B cell (primary cell): Measurements from ENCODE around the gene PIK3R2. TPM values are rescaled to one million over a fixed set of nuclear protein-coding genes. Genes with fewer than 3 reads are reported as not detected.

ENCODE experiments used
- ATAC-seq: fragments of 200-7000 bp; cut with Tn5 transposase; one replicate; pipeline ENCODE4 v1.10.0; 2021; ENCODE audit warnings: low read depth, mild to moderate bottlenecking, moderate number of reproducible peaks, moderate library complexity
- CTCF ChIA-PET: fragments of 350-600 bp; sonication (Branson Sonifier 250); formaldehyde crosslinking; loops from one replicate; lab custom pipeline; 2021; ENCODE audit warnings: antibody characterized with exemption, inconsistent platforms; lab: Charles Lee
- POLR2A ChIA-PET: fragments of 350-600 bp; sonication (Branson Sonifier 250); formaldehyde crosslinking; loops from one replicate; lab custom pipeline; 2021; ENCODE audit warnings: antibody characterized with exemption; lab: Charles Lee
- DNase-seq: peaks from one replicate; pipeline ENCODE4 v3.0.0; 2013
- H2AFZ ChIP-seq: 2 replicates; pipeline ENCODE4 v1.6.1; 2012; ENCODE audit warnings: mild to moderate bottlenecking, low read depth, low read length; ENCODE audit not compliant: insufficient read depth, poor library complexity, severe bottlenecking
- H3K27ac ChIP-seq, 2 donors: 1 replicate in 1 of 2; 2 replicates in 1 of 2; pipeline ENCODE4 v1.5.1; 2012 to 2013; ENCODE audit warnings: low read length in 2 of 2, mild to moderate bottlenecking in 2 of 2, moderate library complexity in 1 of 2
- H3K27me3 ChIP-seq, 4 experiments: fragments of 200-600 bp in 1 of 4; sonication (generic) in 1 of 4; replicated peaks in 1 of 4; 1 replicate in 2 of 4; 2 replicates in 2 of 4; pipeline versions ENCODE4 v1.6.1 to v1.7.0; 2013 to 2016; ENCODE audit warnings: low read length in 3 of 4, mild to moderate bottlenecking in 2 of 4, mixed read lengths in 1 of 4, moderate library complexity in 1 of 4; ENCODE audit not compliant: insufficient read depth in 4 of 4, control insufficient read depth in 3 of 4; ENCODE audit errors: control extremely low read depth in 1 of 4
- H3K36me3 ChIP-seq, 2 experiments: replicated peaks in 1 of 2; 1 replicate in 1 of 2; 2 replicates in 1 of 2; pipeline versions ENCODE4 v1.6.1 to v1.7.1; 2013; ENCODE audit warnings: low read length in 1 of 2; ENCODE audit not compliant: insufficient read depth in 2 of 2, control insufficient read depth in 1 of 2; ENCODE audit errors: control extremely low read depth in 1 of 2, extremely low read depth in 1 of 2
- H3K4me1 ChIP-seq, 2 donors: fragments of 200-600 bp in 1 of 2; sonication (generic) in 1 of 2; 1 replicate in 1 of 2; 2 replicates in 1 of 2; pipeline versions ENCODE4 v1.5.1 to v1.6.1; 2013 to 2017; ENCODE audit warnings: low read length in 2 of 2; ENCODE audit not compliant: control insufficient read depth in 2 of 2, insufficient read depth in 2 of 2
- H3K4me2 ChIP-seq: replicated peaks from 2 replicates; pipeline ENCODE3; 2012; ENCODE audit warnings: mild to moderate bottlenecking, low read depth, low read length; ENCODE audit not compliant: poor library complexity, severe bottlenecking
- H3K4me3 ChIP-seq, 5 experiments: fragments of 200-600 bp in 1 of 5; sonication (generic) in 1 of 5; 1 replicate in 3 of 5; 2 replicates in 2 of 5; pipeline versions ENCODE4 v1.5.1 to v1.7.0; 2011 to 2016; ENCODE audit warnings: low read length in 4 of 5, mild to moderate bottlenecking in 4 of 5, low read depth in 2 of 5, control low read depth in 1 of 5, moderate library complexity in 1 of 5; ENCODE audit not compliant: insufficient read depth in 1 of 5; ENCODE audit errors: control extremely low read depth in 1 of 5, extremely low read depth in 1 of 5
- H3K79me2 ChIP-seq: fragments of 200-600 bp; sonication (generic); one replicate; pipeline ENCODE4 v1.6.0; 2016; ENCODE audit warnings: low read length; ENCODE audit not compliant: control insufficient read depth, insufficient read depth
- H3K9ac ChIP-seq: fragments of 200-600 bp; sonication (generic); 2 replicates; pipeline ENCODE4 v1.6.1; 2017; ENCODE audit warnings: mild to moderate bottlenecking, low read length, moderate library complexity
- H3K9me3 ChIP-seq, 3 donors: one replicate each; pipeline versions ENCODE4 v1.6.1 to v1.7.1; 2013; ENCODE audit warnings: low read length in 2 of 3; ENCODE audit not compliant: control insufficient read depth in 2 of 3, insufficient read depth in 1 of 3; ENCODE audit errors: control extremely low read depth in 1 of 3
- H4K20me1 ChIP-seq: 2 replicates; pipeline ENCODE4 v1.6.0; 2012; ENCODE audit warnings: mild to moderate bottlenecking, low read length; ENCODE audit not compliant: insufficient read depth, control insufficient read depth, poor library complexity, severe bottlenecking
- H3K27ac Mint-ChIP-seq: one replicate; pipeline ENCODE4 v1.8.0; 2021; ENCODE audit warnings: mixed read lengths
- H3K27me3 Mint-ChIP-seq: one replicate; pipeline ENCODE4 v1.8.0; 2021; ENCODE audit warnings: mixed read lengths
- H3K4me1 Mint-ChIP-seq: one replicate; pipeline ENCODE4 v1.8.0; 2021; ENCODE audit warnings: mixed read lengths
- H3K4me3 Mint-ChIP-seq: one replicate; pipeline ENCODE4 v1.8.0; 2021; ENCODE audit warnings: mixed read lengths
- H3K9me3 Mint-ChIP-seq: one replicate; pipeline ENCODE4 v1.8.0; 2022; ENCODE audit warnings: mixed read lengths; ENCODE audit not compliant: insufficient read depth
- EZH2 ChIP-seq: IDR thresholded peaks from 2 replicates; pipeline ENCODE4 v1.6.1; 2012; ENCODE audit warnings: borderline replicate concordance, low read depth, mild to moderate bottlenecking, moderate library complexity, low read length; ENCODE audit not compliant: insufficient read depth, poor library complexity, severe bottlenecking
- WGBS: methylation state at CpG from one replicate; pipeline ENCODE4 v1.1.5; 2013; ENCODE audit warnings: missing lambda C conversion rate; ENCODE audit not compliant: insufficient coverage; 5-methylcytosine and 5-hydroxymethylcytosine counted together
- intact Hi-C: fragments of 100-400 bp; cut with micrococcal nuclease; formaldehyde crosslinking; loops from one replicate; pipeline ENCODE4 v1.10.0; 2022
- polyA plus RNA-seq: library from polyadenylated mRNA; depleted of rRNA; stranded (reverse); fragments of >200 nt; gene quantifications from 2 replicates; pipeline ENCODE4 v1.2.3, GENCODE V29; 2012
- total RNA-seq, 2 donors: library from RNA; stranded (reverse); fragments of 120-200 nt in 1 of 2; gene quantifications; 1 replicate in 1 of 2; 2 replicates in 1 of 2; pipeline versions ENCODE4 v1.2.3 to v1.2.4, GENCODE V29; 2013 to 2022
- TF ChIP-seq, protein P1 (sequence below): fragments of 200-600 bp; IDR thresholded peaks from one replicate; pipeline ENCODE4 v1.8.0; 2022; ENCODE audit warnings: antibody characterized with exemption, mild to moderate bottlenecking

The PIK3R2 gene
- total and polyA plus RNA-seq, 2 donors (not counting 1 experiment from before 2014, with no cell fraction given): 8.5 to 15.8 TPM

DNA sequence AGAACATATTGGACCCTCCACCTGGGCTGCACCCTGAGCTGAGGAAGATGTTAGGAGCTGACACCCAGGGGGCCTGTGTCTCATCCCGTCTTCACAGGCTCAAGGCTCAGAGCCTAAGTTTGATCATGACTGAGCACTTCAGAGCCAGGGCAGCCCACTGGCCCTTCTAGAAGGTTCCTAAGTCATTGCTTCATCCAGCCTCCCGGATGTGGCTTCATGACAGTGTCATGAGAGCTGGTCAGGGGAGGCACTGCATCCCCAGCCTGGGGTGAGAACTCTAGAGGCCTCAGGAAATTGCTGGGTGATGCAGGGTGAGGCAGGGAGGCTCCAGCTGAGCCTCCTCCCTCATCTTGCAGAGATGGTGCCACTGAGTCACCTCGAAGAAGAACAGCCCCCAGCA is 24.9 kb upstream of the PIK3R2 start:
- H3K4me1 Mint-ChIP-seq: no peaks in the 10 kb centered on the region

GRCh38 chr19:18128805-18129204 is 24.2 kb upstream of the PIK3R2 start:
- Mint-ChIP-seq H3K27ac (no peak overlapping the region), H3K4me3 (no peak overlapping the region), H3K4me1 (no peaks in the 10 kb centered on the region), H3K9me3 (no peaks in the 10 kb centered on the region), H3K27me3 (no peaks in the 10 kb centered on the region)
- H3K36me3 ChIP-seq: peaks cover 0 to 79% of the 10 kb centered on the region in 2 experiments
- no peak overlapping the region for H3K9ac ChIP-seq
- ChIA-PET CTCF (no interaction called here), POLR2A (interaction anchor here (0.6 kb wide), 1 partner anchor 26 kb away, joined by 4 read pairs; no protein-coding TSS in a partner anchor)
- no peak overlapping the region for H2AFZ ChIP-seq
- ATAC-seq: no peak
- H3K27ac ChIP-seq: no peak overlapping the region
- H3K4me3 ChIP-seq: no peak overlapping the region
- H3K79me2 ChIP-seq: peaks cover 30% of the 10 kb centered on the region
- TF ChIP-seq, protein P1, sequence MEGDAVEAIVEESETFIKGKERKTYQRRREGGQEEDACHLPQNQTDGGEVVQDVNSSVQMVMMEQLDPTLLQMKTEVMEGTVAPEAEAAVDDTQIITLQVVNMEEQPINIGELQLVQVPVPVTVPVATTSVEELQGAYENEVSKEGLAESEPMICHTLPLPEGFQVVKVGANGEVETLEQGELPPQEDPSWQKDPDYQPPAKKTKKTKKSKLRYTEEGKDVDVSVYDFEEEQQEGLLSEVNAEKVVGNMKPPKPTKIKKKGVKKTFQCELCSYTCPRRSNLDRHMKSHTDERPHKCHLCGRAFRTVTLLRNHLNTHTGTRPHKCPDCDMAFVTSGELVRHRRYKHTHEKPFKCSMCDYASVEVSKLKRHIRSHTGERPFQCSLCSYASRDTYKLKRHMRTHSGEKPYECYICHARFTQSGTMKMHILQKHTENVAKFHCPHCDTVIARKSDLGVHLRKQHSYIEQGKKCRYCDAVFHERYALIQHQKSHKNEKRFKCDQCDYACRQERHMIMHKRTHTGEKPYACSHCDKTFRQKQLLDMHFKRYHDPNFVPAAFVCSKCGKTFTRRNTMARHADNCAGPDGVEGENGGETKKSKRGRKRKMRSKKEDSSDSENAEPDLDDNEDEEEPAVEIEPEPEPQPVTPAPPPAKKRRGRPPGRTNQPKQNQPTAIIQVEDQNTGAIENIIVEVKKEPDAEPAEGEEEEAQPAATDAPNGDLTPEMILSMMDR: no peak
- TF ChIP-seq EZH2: no peak
- no peak overlapping the region for H3K4me2 ChIP-seq
- DNase-seq: no peak
- intact Hi-C loops: no loop called here
- H3K9me3 ChIP-seq: no peaks in the 10 kb centered on the region
- no peaks in the 10 kb centered on the region for H3K27me3 ChIP-seq
- peaks cover 26% of the 10 kb centered on the region for H4K20me1 ChIP-seq
- WGBS: 97% methylated on average over 10 of the region's 12 CpGs
- H3K4me1 ChIP-seq: no peaks in the 10 kb centered on the region

More for the DNA sequence above, 24.9 kb upstream of the PIK3R2 start:
- Histone ChIP-seq H3K9me3 (no peaks in the 10 kb centered on the region), H4K20me1 (peaks cover 34% of the 10 kb centered on the region), H3K79me2 (peaks cover 37% of the 10 kb centered on the region), H3K36me3 (peaks cover 0 to 82% of the 10 kb centered on the region in 2 experiments), H3K27me3 (no peaks in the 10 kb centered on the region), H2AFZ (no peak overlapping the region), H3K4me3 (no peak overlapping the region), H3K9ac (no peak overlapping the region), H3K4me1 (no peaks in the 10 kb centered on the region), H3K4me2 (no peak overlapping the region), H3K27ac (no peak overlapping the region)
- Mint-ChIP-seq H3K27ac (no peak overlapping the region), H3K9me3 (no peaks in the 10 kb centered on the region), H3K27me3 (no peaks in the 10 kb centered on the region), H3K4me3 (no peak overlapping the region)
- 94% methylated on average over 2 of the region's 3 CpGs for WGBS
- intact Hi-C loops: no loop called here
- DNase-seq (no peak), ATAC-seq (no peak)
- ChIA-PET POLR2A (no interaction called here), CTCF (interaction anchor here (0.6 kb wide), 1 partner anchor 53 kb away, joined by 3 read pairs; no protein-coding TSS in a partner anchor)
- TF ChIP-seq, protein P1: no peak
- no peak for TF ChIP-seq EZH2
